ENCODE data around the gene MAP1A.

DNA sequence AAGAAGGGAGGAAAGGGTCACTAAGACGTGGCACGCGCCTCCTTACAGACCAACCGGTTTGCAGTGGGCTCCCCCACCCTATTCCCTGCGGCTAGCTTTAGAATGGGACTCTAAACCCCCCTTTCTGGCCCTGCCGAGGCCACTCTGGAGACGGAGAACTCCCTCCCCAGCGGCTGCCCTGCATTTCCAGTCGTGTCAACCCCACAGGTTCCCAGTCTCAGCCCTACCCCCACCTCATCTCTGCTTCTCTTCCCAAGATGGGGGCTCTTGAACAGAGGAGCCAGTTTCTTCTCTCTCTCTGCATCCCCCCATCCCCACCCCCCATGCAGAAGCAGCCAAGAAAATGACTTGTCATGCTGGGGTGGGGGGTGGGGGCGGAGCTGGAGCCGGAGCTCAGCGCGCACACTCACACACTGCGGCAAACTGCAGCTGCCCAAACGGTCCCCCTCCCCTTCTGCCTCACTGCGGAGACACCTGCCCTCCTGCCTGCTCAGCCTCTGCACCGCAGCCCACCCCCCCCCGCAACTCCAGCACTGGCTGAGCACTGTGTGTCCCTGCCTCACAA, 871 bp downstream of the MAP1A start:
- TF ChIP-seq POLR2A (IDR thresholded peaks at IDR 0.05) (no peak), CTCF (IDR thresholded peaks at IDR 0.05) (no peak)
